ENCODE measurements around the gene AQP12A.

DNA sequence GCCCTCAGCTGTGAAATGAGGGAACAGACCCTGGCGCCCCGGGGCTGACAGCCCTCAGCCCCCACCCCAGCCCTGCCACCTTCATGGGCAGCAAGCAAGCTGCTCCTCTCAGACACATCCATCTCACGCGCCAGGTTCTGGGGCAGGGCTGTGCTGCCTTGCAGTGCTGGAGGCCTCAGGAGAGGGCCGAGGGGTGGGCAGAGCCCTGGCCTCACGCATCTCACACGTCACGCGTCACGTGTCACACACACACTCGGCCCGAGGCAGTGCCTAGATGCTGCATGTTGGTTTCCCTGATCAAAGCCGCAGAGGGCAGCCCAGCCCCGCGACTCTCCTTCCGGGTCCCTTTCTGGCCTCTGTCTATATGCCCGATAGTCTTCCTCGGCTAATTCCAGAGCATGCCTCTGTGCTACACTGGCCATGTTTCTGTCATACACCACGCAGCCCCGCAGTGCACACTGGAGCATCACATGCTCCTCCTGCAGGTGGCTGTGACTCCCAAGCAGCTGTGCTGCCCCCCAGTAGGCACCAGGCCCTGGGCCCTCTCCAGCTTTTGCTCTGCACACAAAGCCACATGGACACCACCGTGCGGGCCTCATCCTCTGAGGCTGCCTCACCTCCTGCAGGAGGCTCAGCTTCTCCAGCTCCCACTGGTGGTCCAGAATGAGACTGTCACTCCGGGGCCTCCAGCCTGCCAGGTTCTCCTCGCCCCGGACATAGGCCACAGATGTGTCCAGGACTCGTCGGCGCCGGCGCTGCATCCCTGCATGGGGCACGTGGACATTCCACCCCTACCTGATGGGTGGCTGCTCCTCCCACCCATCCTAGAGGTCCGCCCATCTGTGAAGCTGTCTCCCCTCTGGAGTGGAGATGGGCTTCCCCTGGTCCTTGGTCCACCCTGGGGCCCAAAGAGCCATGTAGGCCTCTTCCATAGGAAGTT is 31.4 kb downstream of the AQP12A start:
- TF ChIP-seq, protein P1, sequence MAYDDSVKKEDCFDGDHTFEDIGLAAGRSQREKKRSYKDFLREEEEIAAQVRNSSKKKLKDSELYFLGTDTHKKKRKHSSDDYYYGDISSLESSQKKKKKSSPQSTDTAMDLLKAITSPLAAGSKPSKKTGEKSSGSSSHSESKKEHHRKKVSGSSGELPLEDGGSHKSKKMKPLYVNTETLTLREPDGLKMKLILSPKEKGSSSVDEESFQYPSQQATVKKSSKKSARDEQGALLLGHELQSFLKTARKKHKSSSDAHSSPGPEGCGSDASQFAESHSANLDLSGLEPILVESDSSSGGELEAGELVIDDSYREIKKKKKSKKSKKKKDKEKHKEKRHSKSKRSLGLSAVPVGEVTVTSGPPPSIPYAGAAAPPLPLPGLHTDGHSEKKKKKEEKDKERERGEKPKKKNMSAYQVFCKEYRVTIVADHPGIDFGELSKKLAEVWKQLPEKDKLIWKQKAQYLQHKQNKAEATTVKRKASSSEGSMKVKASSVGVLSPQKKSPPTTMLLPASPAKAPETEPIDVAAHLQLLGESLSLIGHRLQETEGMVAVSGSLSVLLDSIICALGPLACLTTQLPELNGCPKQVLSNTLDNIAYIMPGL (CRISPR knock-in tag; IDR thresholded peaks at IDR 0.05; ENCODE audit: borderline replicate concordance): no peak
- TF ChIP-seq BHLHE40 (IDR thresholded peaks at IDR 0.05; ENCODE audit: low read depth, low read length): no peak
- no peak for TF ChIP-seq POLR2AphosphoS2 (conservative IDR thresholded peaks at IDR 0.05; ENCODE audit: low read length)
- TF ChIP-seq, protein P2, sequence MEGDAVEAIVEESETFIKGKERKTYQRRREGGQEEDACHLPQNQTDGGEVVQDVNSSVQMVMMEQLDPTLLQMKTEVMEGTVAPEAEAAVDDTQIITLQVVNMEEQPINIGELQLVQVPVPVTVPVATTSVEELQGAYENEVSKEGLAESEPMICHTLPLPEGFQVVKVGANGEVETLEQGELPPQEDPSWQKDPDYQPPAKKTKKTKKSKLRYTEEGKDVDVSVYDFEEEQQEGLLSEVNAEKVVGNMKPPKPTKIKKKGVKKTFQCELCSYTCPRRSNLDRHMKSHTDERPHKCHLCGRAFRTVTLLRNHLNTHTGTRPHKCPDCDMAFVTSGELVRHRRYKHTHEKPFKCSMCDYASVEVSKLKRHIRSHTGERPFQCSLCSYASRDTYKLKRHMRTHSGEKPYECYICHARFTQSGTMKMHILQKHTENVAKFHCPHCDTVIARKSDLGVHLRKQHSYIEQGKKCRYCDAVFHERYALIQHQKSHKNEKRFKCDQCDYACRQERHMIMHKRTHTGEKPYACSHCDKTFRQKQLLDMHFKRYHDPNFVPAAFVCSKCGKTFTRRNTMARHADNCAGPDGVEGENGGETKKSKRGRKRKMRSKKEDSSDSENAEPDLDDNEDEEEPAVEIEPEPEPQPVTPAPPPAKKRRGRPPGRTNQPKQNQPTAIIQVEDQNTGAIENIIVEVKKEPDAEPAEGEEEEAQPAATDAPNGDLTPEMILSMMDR (IDR thresholded peaks at IDR 0.05): no peak
- TF ChIP-seq CHD2 (IDR thresholded peaks at IDR 0.05; ENCODE audit: low read length, partially characterized antibody): no peak
- no peak for TF ChIP-seq EP300 (IDR thresholded peaks at IDR 0.05)
- TF ChIP-seq CBX2 (IDR thresholded peaks at IDR 0.05; ENCODE audit: borderline replicate concordance, low read depth): no peak
- TF ChIP-seq SMC3 (IDR thresholded peaks at IDR 0.05): no peak
